DND-41 (cell line): Measurements from ENCODE around the gene NFATC2IP.
A peak's percentile ranks its signal among the peaks of the same experiment; 100 is the strongest.

ENCODE experiments used
- ATAC-seq: fragments of 200-7000 bp; cut with Tn5 transposase; 3 replicates; pipeline ENCODE4 v1.9.1; 2021; ENCODE audit warnings: low read depth; ENCODE audit not compliant: insufficient read depth
- DNase-seq: peaks from one replicate; pipeline ENCODE4 v3.0.0-alpha.2; 2020
- H2AFZ ChIP-seq: 2 replicates; pipeline ENCODE4 v1.6.0; 2012; ENCODE audit warnings: low read depth, low read length
- H3K27ac ChIP-seq: 2 replicates; pipeline ENCODE4 v1.5.1; 2012; ENCODE audit warnings: low read length, inconsistent platforms
- H3K27me3 ChIP-seq: fragments of 200-600 bp; sonication (generic); 2 replicates; pipeline ENCODE4 v1.6.0; 2012; ENCODE audit warnings: low read length, mild to moderate bottlenecking, inconsistent platforms; ENCODE audit not compliant: insufficient read depth, poor library complexity
- H3K36me3 ChIP-seq: 2 replicates; pipeline ENCODE4 v1.5.1; 2012; ENCODE audit warnings: low read length, inconsistent platforms; ENCODE audit not compliant: insufficient read depth
- H3K4me1 ChIP-seq: 2 replicates; pipeline ENCODE4 v1.5.1; 2012; ENCODE audit warnings: mild to moderate bottlenecking, low read length; ENCODE audit not compliant: insufficient read depth
- H3K4me2 ChIP-seq: 2 replicates; pipeline ENCODE4 v1.6.0; 2012; ENCODE audit warnings: mild to moderate bottlenecking, moderate library complexity, low read length, inconsistent platforms; ENCODE audit not compliant: insufficient read depth
- H3K4me3 ChIP-seq, 2 experiments: fragments of 200-600 bp in 1 of 2; shearing (Covaris generic) in 1 of 2; 2 replicates each; pipeline ENCODE4 v1.5.1; 2012 to 2016; ENCODE audit warnings: inconsistent platforms in 2 of 2, low read length in 2 of 2, mild to moderate bottlenecking in 2 of 2, low read depth in 1 of 2, moderate library complexity in 1 of 2
- H3K79me2 ChIP-seq: 2 replicates; pipeline ENCODE4 v1.6.0; 2012; ENCODE audit warnings: low read length, inconsistent platforms; ENCODE audit not compliant: insufficient read depth
- H3K9ac ChIP-seq: 2 replicates; pipeline ENCODE4 v1.6.0; 2012; ENCODE audit warnings: low read depth, mild to moderate bottlenecking, inconsistent platforms, low read length, moderate library complexity
- H3K9me3 ChIP-seq: 2 replicates; pipeline ENCODE4 v1.5.1; 2012; ENCODE audit warnings: low read length, moderate library complexity, mild to moderate bottlenecking, inconsistent platforms; ENCODE audit not compliant: insufficient read depth, severe bottlenecking
- H4K20me1 ChIP-seq: 2 replicates; pipeline ENCODE4 v1.6.0; 2012; ENCODE audit warnings: low read length; ENCODE audit not compliant: insufficient read depth
- CTCF ChIP-seq: IDR thresholded peaks from 2 replicates; pipeline ENCODE4 v1.5.1; 2012; ENCODE audit warnings: borderline replicate concordance, low read length, moderate library complexity, mild to moderate bottlenecking; ENCODE audit not compliant: poor library complexity, severe bottlenecking; ENCODE audit errors: extremely low read depth
- EZH2 ChIP-seq: IDR thresholded peaks from 3 replicates; pipeline ENCODE4 v1.6.1; 2012; ENCODE audit warnings: borderline replicate concordance, low read depth, mild to moderate bottlenecking, moderate library complexity, low read length, inconsistent platforms; ENCODE audit not compliant: severe bottlenecking

NFATC2IP gene

DNA sequence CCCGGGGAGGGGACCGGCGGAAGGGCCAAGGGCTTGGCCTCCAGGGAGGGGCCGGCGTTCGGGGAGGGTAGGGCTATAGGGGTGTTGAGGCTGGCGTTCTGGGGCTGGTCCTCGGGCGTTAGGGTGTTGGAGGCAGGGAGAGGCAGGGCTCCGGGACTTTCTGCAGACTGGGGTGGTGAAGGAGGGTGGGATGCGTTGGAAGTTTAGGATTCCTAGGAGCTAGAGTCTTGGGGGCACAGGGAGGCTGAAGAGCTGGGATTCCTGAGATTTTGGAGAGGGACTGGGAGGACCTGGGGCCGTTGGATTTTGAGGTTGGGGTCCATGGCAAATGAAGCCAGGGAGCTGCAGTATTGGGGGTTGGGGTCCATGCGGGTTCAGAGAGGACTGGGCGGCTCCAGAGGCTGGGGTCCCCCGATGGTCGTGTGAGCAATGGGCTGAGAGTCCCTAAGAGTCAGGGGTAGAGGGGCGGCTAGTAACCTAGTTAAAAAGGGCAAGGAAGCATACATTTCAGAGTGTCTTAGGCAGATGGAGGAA lies 740 bp downstream of the NFATC2IP start:
- peak overlapping the region; percentile 82 to 93 for H3K4me3 ChIP-seq
- ATAC-seq (no peak), DNase-seq (peak; percentile 39)
- H3K27me3 ChIP-seq, result no peaks in the 10 kb centered on the region
- peak overlapping the region; percentile 77 for H3K4me2 ChIP-seq
- H3K36me3 ChIP-seq, result peaks cover 47% of the 10 kb centered on the region
- no peak for TF ChIP-seq EZH2
- TF ChIP-seq CTCF, result no peak
- peaks cover 34% of the 10 kb centered on the region for H3K4me1 ChIP-seq
- peaks cover 29% of the 10 kb centered on the region; the same call in 1 of the 2 replicates for H4K20me1 ChIP-seq
- H3K79me2 ChIP-seq, result peaks cover 53% of the 10 kb centered on the region
- H3K27ac ChIP-seq, result peak overlapping the region; percentile 77
- H2AFZ ChIP-seq, result peak overlapping the region; percentile 83
- no peaks in the 10 kb centered on the region for H3K9me3 ChIP-seq
- peak overlapping the region; percentile 94 for H3K9ac ChIP-seq

- Histone ChIP-seq H3K9me3 (no peaks in the 10 kb centered on the region), H3K4me1 (peaks cover 9% of the 10 kb centered on the region), H2AFZ (no peak overlapping the region), H3K4me2 (no peak overlapping the region), H3K27me3 (no peaks in the 10 kb centered on the region), H3K27ac (no peak overlapping the region), H4K20me1 (peaks cover 27% of the 10 kb centered on the region; the same call in 1 of the 2 replicates), H3K79me2 (peaks cover 34% of the 10 kb centered on the region), H3K4me3 (no peak overlapping the region), H3K36me3 (peaks cover 93% of the 10 kb centered on the region), H3K9ac (no peak overlapping the region)
- ATAC-seq, result no peak
- TF ChIP-seq EZH2 (no peak), CTCF (no peak)
- DNase-seq, result no peak
These were observed 7.5 kb downstream of the NFATC2IP start for GRCh38 chr16:28958216-28958615.

DNA sequence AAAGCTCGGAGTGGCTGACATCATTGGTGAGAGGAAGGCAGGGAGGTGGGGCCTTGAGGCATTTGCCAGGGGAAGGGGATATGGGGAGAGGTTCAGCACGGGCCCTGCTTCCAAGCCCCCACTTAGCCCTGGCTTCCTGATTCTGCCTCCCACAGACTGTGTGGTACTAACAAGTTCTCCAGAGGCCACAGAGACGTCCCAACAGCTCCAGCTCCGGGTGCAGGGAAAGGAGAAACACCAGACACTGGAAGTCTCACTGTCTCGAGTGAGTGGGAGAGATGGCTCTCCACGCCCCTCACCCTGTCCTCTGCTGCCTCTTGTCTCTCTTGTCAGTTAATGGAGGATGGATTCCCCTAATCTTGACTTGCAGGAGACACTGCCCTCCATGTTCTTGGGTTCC lies 8.1 kb downstream of the NFATC2IP start:
- peaks cover 26% of the 10 kb centered on the region; the same call in 1 of the 2 replicates for H4K20me1 ChIP-seq
- no peak overlapping the region for H3K4me2 ChIP-seq
- H3K36me3 ChIP-seq, result peaks cover 93% of the 10 kb centered on the region
- peaks cover 28% of the 10 kb centered on the region for H3K79me2 ChIP-seq
- no peak overlapping the region for H3K4me3 ChIP-seq
- H3K9me3 ChIP-seq, result no peaks in the 10 kb centered on the region
- H3K4me1 ChIP-seq, result peaks cover 2% of the 10 kb centered on the region; the same call in 1 of the 2 replicates
- ATAC-seq (no peak), DNase-seq (no peak)
- H2AFZ ChIP-seq, result no peak overlapping the region
- H3K9ac ChIP-seq, result no peak overlapping the region
- TF ChIP-seq EZH2 (no peak), CTCF (no peak)
- H3K27ac ChIP-seq, result no peak overlapping the region
- H3K27me3 ChIP-seq, result no peaks in the 10 kb centered on the region
